GM23338 (cell line): ENCODE results near the gene TCF7L1. TPM values are rescaled to one million over a fixed set of nuclear protein-coding genes. Genes with fewer than 3 reads are reported as not detected.

Source experiments
- ATAC-seq: fragments of 200-7000 bp; cut with Tn5 transposase; 3 replicates; pipeline ENCODE4 v1.9.1; 2020
- DNase-seq: peaks from one replicate; pipeline ENCODE4 v3.0.0-alpha.2; 2015; ENCODE audit warnings: low spot score
- H2AFZ ChIP-seq: fragments of 200-600 bp; sonication (generic); 2 replicates; pipeline ENCODE4 v1.8.0; 2016; ENCODE audit warnings: antibody characterized with exemption, mild to moderate bottlenecking, moderate library complexity
- H3F3A ChIP-seq: fragments of 200-600 bp; sonication (generic); replicated peaks from 2 replicates; pipeline ENCODE4 v1.8.0; 2017; ENCODE audit warnings: antibody characterized with exemption, mixed run types, low read depth
- H3K27ac ChIP-seq: fragments of 200-600 bp; sonication (generic); 2 replicates; pipeline ENCODE4 v1.6.1; 2016; ENCODE audit warnings: low read depth
- H3K27me3 ChIP-seq: fragments of 200-600 bp; sonication (generic); 2 replicates; pipeline ENCODE4 v1.8.0; 2016; ENCODE audit warnings: mild to moderate bottlenecking, mixed run types, moderate library complexity; ENCODE audit not compliant: insufficient read depth
- H3K36me3 ChIP-seq: fragments of 200-600 bp; sonication (generic); 2 replicates; pipeline ENCODE4 v1.8.0; 2016; ENCODE audit warnings: mild to moderate bottlenecking; ENCODE audit not compliant: insufficient read depth
- H3K4me1 ChIP-seq: fragments of 200-600 bp; sonication (generic); 2 replicates; pipeline ENCODE4 v1.8.0; 2016; ENCODE audit warnings: mild to moderate bottlenecking, moderate library complexity; ENCODE audit not compliant: insufficient read depth
- H3K4me2 ChIP-seq: fragments of 200-600 bp; sonication (generic); 2 replicates; pipeline ENCODE4 v1.7.1; 2017; ENCODE audit warnings: mixed run types
- H3K4me3 ChIP-seq: fragments of 200-600 bp; sonication (generic); 2 replicates; pipeline ENCODE4 v1.6.1; 2016; ENCODE audit warnings: mixed run types
- H3K79me2 ChIP-seq: fragments of 200-600 bp; sonication (generic); replicated peaks from 2 replicates; pipeline ENCODE4 v1.8.0; 2017; ENCODE audit warnings: mild to moderate bottlenecking; ENCODE audit not compliant: insufficient read depth
- H3K9me2 ChIP-seq: fragments of 200-600 bp; sonication (generic); 2 replicates; pipeline ENCODE4 v1.8.0; 2017; ENCODE audit not compliant: insufficient read depth
- H4K20me1 ChIP-seq: fragments of 200-600 bp; sonication (generic); replicated peaks from 2 replicates; pipeline ENCODE4 v1.8.0; 2017; ENCODE audit warnings: mild to moderate bottlenecking; ENCODE audit not compliant: insufficient read depth
- H3K27ac Mint-ChIP-seq: 2 replicates; pipeline ENCODE4 v1.8.0; 2020; ENCODE audit warnings: inconsistent platforms, mild to moderate bottlenecking, moderate library complexity, mixed read lengths
- H3K27me3 Mint-ChIP-seq: 3 replicates; pipeline ENCODE4 v1.8.0; 2022; ENCODE audit warnings: low read depth, mild to moderate bottlenecking, moderate library complexity, mixed read lengths, inconsistent platforms; ENCODE audit not compliant: insufficient read depth, poor library complexity
- H3K36me3 Mint-ChIP-seq: 3 replicates; pipeline ENCODE4 v1.8.0; 2021; ENCODE audit warnings: low read depth, mild to moderate bottlenecking, inconsistent platforms, moderate library complexity, mixed read lengths
- H3K4me1 Mint-ChIP-seq: 3 replicates; pipeline ENCODE4 v1.8.0; 2020; ENCODE audit warnings: mild to moderate bottlenecking, inconsistent platforms, mixed read lengths
- H3K4me3 Mint-ChIP-seq: 3 replicates; pipeline ENCODE4 v1.8.0; 2021; ENCODE audit warnings: moderate library complexity, mild to moderate bottlenecking, inconsistent platforms, mixed read lengths
- H3K9me3 Mint-ChIP-seq: 3 replicates; pipeline ENCODE4 v1.8.0; 2020; ENCODE audit warnings: moderate library complexity, mild to moderate bottlenecking, inconsistent platforms, mixed read lengths
- CREB1 ChIP-seq: fragments of 250-450 bp; sonication (Bioruptor Pico); IDR thresholded peaks from 2 replicates; pipeline ENCODE4 v1.5.0; 2020; ENCODE audit warnings: low read depth, mild to moderate bottlenecking, moderate library complexity
- ETS1 ChIP-seq: IDR thresholded peaks from 2 replicates; pipeline ENCODE4 v1.6.1; 2016; ENCODE audit warnings: antibody characterized with exemption
- EZH2 ChIP-seq: fragments of 200-600 bp; sonication (generic); IDR thresholded peaks from one replicate; pipeline ENCODE4 v1.8.0; 2017; ENCODE audit warnings: antibody characterized with exemption, mild to moderate bottlenecking, low read depth; ENCODE audit not compliant: unreplicated experiment
- EZH2phosphoT487 ChIP-seq: fragments of 200-600 bp; sonication (generic); IDR thresholded peaks from one replicate; pipeline ENCODE4 v1.8.1; 2018; ENCODE audit warnings: antibody characterized with exemption; ENCODE audit not compliant: unreplicated experiment
- JUNB ChIP-seq: IDR thresholded peaks from one replicate; pipeline ENCODE4 v1.6.1; 2016; ENCODE audit warnings: antibody characterized with exemption; ENCODE audit not compliant: unreplicated experiment
- POLR2AphosphoS5 ChIP-seq: IDR thresholded peaks from 2 replicates; pipeline ENCODE4 v1.6.1; 2016; ENCODE audit warnings: antibody characterized with exemption, low read depth
- REST ChIP-seq: IDR thresholded peaks from one replicate; pipeline ENCODE4 v1.6.1; 2018; ENCODE audit warnings: antibody characterized with exemption; ENCODE audit not compliant: unreplicated experiment
- STAT1 ChIP-seq: IDR thresholded peaks from one replicate; pipeline ENCODE4 v1.6.1; 2016; ENCODE audit warnings: antibody characterized with exemption; ENCODE audit not compliant: unreplicated experiment
- ZNF331 ChIP-seq: fragments of 250-450 bp; sonication (Bioruptor Pico); IDR thresholded peaks from 2 replicates; pipeline ENCODE4 v1.5.0; 2020; ENCODE audit warnings: low read depth, mild to moderate bottlenecking, moderate library complexity
- polyA plus RNA-seq: library from polyadenylated mRNA; unstranded; fragments of >200 nt; fragmentation: Nextera tagmentation; extraction: Ambion mirVana; gene quantifications from 2 replicates; pipeline ENCODE4 v1.2.1, GENCODE V29; 2016
- total RNA-seq: library from RNA; depleted of rRNA; stranded (reverse); fragments of >200 nt; shearing (Covaris generic); gene quantifications from 2 replicates; pipeline ENCODE4 v1.2.3, GENCODE V29; 2014

Gene TCF7L1
- total and polyA plus RNA-seq, 2 experiments from 2014 or later = 47.3 to 101 TPM

- TF ChIP-seq JUNB = no peak
- TF ChIP-seq REST = no peak
- no peak for TF ChIP-seq POLR2AphosphoS5
- no peak for TF ChIP-seq CREB1
- TF ChIP-seq ETS1 = no peak
- no peak for TF ChIP-seq STAT1
- no peak for TF ChIP-seq ZNF331 (CRISPR knock-in tag)
- no peak for TF ChIP-seq EZH2
Measured at GRCh38 chr2:85129861-85130260, 3.3 kb upstream of the TCF7L1 start (continued).

GRCh38 chr2:85130407-85130806 is 2.8 kb upstream of the TCF7L1 start:
- peaks cover 10% of the 10 kb centered on the region for H3F3A ChIP-seq
- peaks cover 23% of the 10 kb centered on the region for H3K4me1 Mint-ChIP-seq
- H3K4me3 Mint-ChIP-seq = no peak overlapping the region
- 0 out of 2 replicates have a peak, but pooled peaks cover 4% of the 10 kb centered on the region for H3K27me3 ChIP-seq
- no peaks in the 10 kb centered on the region for H3K9me2 ChIP-seq
- H4K20me1 ChIP-seq = peaks cover 5% of the 10 kb centered on the region; the same call in 1 of the 2 replicates
- H3K4me3 ChIP-seq = no peak overlapping the region
- H3K27ac Mint-ChIP-seq = no peak overlapping the region
- H3K4me2 ChIP-seq = no peak overlapping the region
- H3K9me3 Mint-ChIP-seq = no peaks in the 10 kb centered on the region
- H3K36me3 Mint-ChIP-seq = peaks cover 11% of the 10 kb centered on the region
- ATAC-seq (no peak), DNase-seq (no peak)
- H3K27me3 Mint-ChIP-seq = peaks cover 13% of the 10 kb centered on the region
- peaks cover 13% of the 10 kb centered on the region for H3K4me1 ChIP-seq
- H3K27ac ChIP-seq = no peak overlapping the region
- peaks cover 23% of the 10 kb centered on the region for H3K79me2 ChIP-seq
- no peaks in the 10 kb centered on the region for H3K36me3 ChIP-seq
- H2AFZ ChIP-seq = no peak overlapping the region
- TF ChIP-seq ETS1 = no peak
- no peak for TF ChIP-seq CREB1
- no peak for TF ChIP-seq REST
- TF ChIP-seq POLR2AphosphoS5 = no peak
- no peak for TF ChIP-seq STAT1
- no peak for TF ChIP-seq EZH2phosphoT487
